SH-SY5Y (cell line): Measurements from ENCODE around the gene HCN2.

Experiments
- GATA2 ChIP-seq: IDR thresholded peaks from 2 replicates; pipeline ENCODE4 v1.6.1; 2011; ENCODE audit warnings: mild to moderate bottlenecking, low read depth, low read length
- GATA3 ChIP-seq: IDR thresholded peaks from 2 replicates; pipeline ENCODE4 v1.6.1; 2011; ENCODE audit warnings: low read depth, mild to moderate bottlenecking, low read length, moderate library complexity

- no peak for TF ChIP-seq GATA2
- TF ChIP-seq GATA3: no peak
These were observed 6.6 kb downstream of the HCN2 start for GRCh38 chr19:596263-596655.
